Measurements from ENCODE around the gene SRC. TPM values are rescaled to one million over a fixed set of nuclear protein-coding genes. Genes with fewer than 3 reads are reported as not detected.
"Not testable (repeated sequence)": the region's sequence is repeated elsewhere in the genome, so short reads cannot be mapped to it uniquely, and the experiment has no call there.

The SRC gene
- total RNA-seq, 1 experiment from 2014 or later: 15.9 TPM

DNA sequence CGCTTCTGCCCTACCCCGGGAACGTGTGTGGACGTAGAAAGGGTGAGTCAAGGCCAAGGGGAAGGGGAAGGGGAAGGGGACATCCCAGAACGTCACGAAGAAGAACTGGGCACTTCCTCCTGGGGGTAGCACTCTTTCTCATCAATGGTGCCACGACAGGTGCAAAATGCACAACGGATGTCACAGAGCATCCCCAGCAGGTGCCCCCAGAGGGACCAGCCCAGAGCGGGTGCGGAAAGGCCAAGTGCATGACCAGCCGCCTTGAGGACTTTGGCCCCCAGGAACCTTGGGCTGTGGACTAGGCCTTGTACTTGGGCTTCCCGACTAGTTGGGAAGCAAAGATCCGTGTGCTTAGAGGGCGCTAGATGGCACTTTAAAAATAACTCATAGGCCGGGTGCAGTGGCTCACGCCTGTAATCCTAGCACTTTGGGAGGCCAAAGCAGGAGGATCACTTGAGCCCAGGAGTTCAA is 12.1 kb upstream of the SRC start:
- in situ Hi-C loops (cut with HindIII; ENCODE audit: low sequenced_read_pairs): no loop called here
- no peak for DNase-seq (ENCODE audit: low spot score)

DNA sequence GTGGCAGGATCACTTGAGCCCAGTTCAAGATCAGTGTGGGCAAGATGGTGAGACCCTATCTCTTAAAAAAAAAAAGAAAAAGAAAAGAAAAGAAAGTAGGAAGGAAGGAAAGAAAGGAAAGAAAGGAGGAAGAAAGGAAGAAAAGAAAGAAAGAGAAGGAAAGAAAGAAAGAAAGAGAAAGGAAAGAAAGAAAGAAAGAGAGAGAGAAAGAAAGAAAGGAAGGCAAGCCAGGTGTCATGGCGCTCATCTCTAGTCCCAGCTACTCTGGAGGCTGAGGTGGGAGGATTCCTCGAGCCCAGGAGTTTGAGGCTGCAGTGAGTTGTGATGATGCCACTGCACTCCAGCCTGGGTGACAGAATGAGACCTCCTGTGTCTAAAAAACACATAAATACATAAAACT is 11.5 kb upstream of the SRC start:
- no peak for DNase-seq (ENCODE audit: low spot score)
- in situ Hi-C loops (cut with HindIII; ENCODE audit: low sequenced_read_pairs): no loop called here

DNA sequence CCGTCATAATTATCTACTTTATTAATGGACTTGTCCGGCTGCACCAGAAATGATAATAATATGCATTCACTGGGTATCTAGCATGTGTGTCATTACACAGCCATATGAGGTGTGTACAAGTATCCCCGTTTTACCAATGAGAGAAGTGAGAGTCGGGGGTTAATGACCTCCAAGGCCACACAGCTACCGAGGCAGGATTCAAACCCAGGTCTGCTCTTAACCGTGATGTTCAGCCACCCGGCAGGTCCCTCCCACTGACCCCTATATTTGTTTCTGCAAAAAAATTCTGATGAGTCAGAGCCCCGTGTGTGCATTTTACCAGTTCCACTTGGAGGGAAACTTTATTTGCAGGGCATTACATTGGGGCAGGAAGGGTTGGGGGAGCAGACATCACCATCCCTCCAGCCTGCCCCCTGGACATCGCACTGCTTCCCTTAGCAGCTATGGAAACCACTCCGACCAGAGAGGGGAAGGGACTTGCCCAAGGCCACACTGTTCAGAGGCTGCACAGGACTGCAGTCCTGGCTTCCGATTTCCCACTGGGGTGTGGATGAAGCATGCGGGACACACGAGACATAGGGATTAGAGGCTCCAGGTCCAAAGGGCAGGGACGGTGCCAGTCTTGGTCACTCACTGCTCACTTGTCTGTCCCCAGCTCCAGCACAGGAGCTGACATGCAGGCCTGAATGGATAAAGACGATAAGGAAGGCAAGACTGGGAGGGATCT is 10.1 kb upstream of the SRC start:
- DNase-seq (ENCODE audit: low spot score): no peak
- in situ Hi-C loops (cut with HindIII; ENCODE audit: low sequenced_read_pairs): no loop called here

DNA sequence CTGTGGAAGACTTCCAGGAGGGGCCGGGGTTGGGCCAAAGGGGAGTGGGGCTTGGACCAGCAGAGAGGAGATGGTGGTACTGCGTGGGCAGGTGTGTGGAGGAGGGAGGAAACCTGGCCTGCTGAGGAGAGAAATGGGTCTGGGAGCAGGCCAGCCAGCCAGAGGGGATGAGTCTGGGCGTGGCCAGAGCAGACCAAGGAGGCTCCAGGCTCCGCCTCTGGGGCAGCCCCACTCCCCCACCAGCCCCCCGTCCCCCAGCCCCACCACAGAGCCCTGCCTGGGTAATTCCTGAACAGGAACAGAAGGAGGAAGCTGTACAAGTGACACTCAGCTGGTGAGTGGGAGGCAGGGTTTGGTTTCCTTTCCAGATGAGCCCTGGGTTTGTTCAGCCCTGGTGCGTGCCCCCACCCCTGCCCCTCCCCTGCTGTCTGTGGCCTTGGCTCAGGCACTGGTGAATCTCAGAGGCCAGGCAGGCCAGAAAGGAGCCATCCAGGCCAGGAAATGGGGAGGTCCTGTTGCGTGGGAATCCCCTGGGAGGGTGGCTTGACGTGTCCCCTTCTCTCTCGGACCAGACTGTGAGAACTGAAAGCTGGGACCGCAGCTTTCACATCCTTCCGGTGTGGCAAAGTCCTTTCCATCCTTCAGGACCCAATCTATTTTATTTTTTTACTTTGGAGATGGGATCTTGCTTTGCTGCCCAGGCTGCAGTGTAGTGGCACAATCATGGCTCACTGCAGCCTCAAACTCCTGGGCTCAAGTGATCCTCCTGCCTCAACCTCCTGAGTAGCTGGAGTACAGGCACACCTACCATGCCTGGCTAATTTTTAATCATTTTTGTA is 9.4 kb upstream of the SRC start:
- in situ Hi-C loops (cut with HindIII; ENCODE audit: low sequenced_read_pairs): no loop called here

DNA sequence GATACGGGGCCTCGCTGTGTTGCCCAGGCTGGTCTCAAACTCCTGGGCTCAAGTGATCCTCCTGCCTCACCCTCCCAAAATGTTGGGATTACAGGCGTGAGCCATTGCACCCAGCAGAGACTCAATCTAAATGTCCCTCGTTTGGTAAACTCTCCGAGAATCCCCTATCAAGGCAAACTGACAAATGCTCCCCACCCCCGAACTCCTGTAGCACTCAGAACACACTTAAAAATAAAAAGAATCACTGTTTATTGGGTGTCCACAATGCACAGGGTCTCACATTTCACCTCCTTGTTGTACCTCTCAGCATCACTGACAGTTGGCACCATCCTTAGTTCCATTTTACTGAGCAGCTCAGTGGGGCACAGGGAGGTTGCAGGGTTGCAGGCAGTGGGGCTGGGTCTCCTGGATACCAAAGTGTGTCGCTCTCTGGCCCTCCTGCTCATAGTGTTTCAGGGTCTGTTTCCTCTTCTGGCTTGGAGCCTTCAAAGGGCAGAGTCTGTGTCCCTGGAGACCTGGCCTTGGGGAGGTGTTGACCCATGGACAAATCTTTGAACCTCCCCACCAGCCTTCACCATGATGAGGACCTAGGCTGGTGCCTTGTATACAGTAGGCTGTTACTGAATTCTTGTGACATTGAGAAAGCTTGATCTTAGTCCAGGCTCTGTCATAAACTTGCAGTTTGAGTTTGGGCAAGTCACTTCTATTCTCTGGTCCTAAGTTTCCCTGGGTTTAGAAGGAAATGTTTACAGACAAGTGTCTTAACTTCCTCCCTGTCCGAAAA is 8.5 kb upstream of the SRC start:
- in situ Hi-C loops (cut with HindIII; ENCODE audit: low sequenced_read_pairs): no loop called here
- no peak for DNase-seq (ENCODE audit: low spot score)

More for the DNA sequence above, 9.4 kb upstream of the SRC start:
- DNase-seq (ENCODE audit: low spot score): no peak

DNA sequence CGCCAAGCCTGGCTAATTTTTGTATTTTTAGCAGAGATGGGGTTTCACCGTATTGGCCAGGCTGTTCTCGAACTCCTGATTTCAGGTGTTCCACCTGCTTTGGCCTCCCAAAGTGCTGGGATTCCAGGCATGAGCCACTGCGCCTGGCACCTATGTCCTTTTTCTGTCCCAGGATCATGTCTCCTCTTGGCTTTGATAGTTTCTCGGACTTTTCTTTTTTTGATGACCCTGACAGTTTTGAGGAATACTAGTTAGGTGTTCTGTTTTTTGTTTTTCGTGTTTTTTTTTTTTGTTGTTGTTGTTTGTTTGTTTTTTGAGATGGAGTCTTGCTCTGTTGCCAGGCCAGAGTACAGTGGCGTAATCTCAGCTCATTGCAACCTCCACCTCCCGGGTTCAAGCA is 7.6 kb upstream of the SRC start:
- DNase-seq (ENCODE audit: low spot score); in situ Hi-C loops (cut with HindIII; ENCODE audit: low sequenced_read_pairs): not testable (repeated sequence)

DNA sequence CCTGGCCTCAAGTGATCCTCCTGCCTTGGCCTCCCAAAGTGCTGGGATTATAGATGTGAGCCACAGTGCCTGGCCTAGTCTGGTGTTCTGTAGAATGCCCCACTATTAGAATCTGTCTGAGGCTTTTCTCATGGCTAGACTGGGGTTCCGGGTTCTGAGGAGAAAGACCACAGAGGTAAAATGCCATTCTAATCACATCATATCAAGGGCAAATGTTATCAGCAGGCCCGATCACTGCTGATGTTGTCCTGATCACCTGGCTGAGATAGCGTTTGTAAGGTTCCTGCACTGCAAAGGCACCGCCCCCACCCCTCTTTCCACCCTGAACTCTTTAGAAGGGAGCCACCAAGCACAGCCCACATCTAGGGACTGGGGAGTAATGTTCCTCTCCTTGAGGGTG is 6.7 kb upstream of the SRC start:
- no peak for DNase-seq (ENCODE audit: low spot score)
- in situ Hi-C loops (cut with HindIII; ENCODE audit: low sequenced_read_pairs): no loop called here

DNA sequence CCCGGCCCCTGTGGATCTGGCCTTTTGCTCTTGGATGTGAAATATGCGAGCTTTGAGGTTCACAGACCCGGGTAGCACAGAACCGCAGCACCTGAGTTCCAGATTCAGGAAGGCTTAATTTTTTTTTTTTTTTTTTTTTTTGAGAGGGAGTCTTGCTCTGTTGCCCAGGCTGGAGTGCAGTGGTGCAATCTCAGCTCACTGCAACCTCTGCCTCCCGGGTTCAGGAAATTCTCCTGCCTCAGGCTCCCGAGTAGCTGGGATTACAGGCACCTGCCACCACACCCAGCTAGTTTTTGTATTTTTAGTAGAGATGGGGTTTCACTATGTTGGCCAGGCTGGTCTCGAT is 6.2 kb upstream of the SRC start:
- in situ Hi-C loops (cut with HindIII; ENCODE audit: low sequenced_read_pairs): not testable (repeated sequence)

DNA sequence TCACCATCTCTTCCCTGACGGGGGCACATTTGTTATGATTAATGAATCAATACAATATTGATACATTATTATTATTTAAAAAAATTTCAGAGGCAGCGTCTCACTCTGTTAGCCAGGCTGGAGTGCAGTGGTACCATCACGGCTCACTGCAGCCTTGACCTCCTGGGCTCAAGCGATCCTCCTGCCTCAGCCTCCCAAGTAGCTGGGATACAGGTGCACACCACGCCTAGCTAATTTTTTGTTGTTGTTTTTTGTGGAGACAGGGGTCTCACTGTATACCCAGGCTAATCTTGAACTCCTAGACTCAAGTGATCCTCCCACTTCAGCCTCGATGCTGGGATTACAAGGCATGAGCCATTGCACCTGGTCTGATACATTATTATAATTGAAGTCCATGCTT is 4.9 kb upstream of the SRC start:
- no peak for DNase-seq (ENCODE audit: low spot score)
- in situ Hi-C loops (cut with HindIII; ENCODE audit: low sequenced_read_pairs): no loop called here

More for the DNA sequence above, 6.2 kb upstream of the SRC start:
- DNase-seq (ENCODE audit: low spot score): not testable (repeated sequence)

DNA sequence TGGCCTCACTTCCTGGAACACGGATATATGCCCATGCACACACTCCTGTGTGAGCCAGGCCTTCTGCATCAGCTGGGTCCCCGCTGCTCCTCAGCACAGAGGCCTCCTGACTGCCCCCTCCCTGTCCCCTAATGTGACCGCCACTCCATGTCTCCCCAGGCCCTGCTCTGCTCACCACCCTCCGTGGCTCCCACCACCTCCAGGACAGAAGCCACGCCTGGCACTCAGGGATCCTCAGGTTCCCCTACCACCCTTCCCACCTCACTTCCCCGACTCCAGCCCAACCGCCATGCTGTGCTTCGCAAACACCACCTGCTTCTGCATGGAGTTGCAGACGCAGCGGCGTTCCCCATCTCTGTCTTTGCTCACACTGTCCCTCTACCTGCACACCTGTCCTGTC is 4.3 kb upstream of the SRC start:
- in situ Hi-C loops (cut with HindIII; ENCODE audit: low sequenced_read_pairs): no loop called here
- DNase-seq (ENCODE audit: low spot score): no peak

DNA sequence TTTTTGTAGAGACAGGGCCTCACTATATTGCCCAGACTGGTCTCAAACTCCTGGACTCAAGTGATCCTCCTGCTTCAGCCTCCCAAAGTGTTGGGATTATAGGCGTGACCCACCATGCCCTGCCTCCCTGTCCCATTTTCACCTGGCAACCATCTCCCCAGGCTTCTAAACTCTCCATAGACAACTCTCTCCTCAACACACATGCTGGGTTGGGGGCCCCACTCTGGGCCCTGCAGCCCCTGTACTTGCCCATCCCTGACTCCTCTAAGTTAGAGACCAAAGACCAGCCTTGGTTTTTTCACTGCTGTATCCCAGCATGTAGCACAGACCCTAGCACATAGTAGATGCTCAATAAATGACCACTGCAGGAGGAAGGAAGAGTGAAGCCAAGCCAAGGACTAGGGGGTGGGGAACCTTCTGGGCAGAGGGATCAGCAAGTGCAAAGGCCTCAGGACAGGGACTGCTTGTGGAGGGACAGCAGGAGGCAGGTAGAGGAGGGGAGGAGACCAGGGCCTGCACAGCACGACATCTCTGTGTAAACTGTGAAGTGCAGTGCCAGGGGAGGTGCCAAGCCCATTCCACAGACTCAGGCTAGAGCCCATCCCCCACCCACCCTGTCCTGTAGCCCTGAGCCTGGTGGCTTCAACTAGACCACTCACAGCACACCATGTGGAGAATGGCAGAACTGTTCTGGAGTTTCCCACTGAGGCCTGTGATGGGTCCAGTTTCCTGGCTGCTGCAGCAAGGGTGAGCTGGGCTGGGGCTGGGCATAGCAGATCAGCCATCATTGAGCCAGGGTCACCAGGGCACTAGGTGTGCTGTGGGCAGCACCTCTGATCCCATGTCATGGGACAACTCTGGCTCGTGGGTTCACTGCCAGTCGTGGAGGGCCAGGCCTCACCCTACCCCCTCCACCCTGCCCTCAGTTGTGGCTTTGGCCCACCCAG is 3.4 kb upstream of the SRC start:
- in situ Hi-C loops (cut with HindIII; ENCODE audit: low sequenced_read_pairs): no loop called here
- DNase-seq (ENCODE audit: low spot score): no peak

DNA sequence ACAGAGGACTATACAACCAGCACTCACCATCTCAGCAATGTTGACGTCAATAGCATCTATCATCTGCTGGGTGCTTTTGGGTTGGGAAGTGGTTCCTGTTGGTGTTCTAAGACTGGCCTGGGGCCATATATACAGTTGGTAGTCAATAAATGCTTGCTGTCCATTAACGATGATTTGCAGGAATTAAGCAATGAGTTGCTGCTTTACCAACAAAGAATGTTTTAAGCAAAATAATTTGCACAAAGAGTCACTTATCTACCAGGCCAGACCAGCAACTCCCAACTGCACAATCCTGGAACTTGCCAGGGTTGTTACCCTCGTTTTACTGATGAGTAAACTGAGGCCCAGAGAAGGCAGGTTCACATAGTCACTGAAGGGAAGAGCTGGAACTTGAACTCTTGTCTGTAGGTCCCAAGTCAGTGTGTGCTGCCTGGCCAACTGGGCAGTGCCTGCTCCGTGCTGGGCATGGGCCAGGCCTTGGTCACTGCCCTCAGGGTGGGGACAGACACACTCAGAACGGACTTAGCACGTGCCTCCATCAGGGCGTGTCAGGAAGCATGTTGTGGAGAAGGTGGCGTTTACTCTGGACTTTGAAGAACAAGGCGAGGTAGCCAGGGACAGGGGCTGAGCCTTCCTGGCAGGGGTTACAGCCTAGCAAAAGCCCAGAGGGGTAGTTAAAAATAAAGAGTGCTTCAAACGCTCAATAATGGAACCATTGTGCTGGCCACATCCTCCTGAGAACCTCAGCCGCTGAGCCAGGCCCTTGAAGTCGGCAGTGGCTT is 2.5 kb upstream of the SRC start:
- DNase-seq (ENCODE audit: low spot score): no peak
- in situ Hi-C loops (cut with HindIII; ENCODE audit: low sequenced_read_pairs): no loop called here

DNA sequence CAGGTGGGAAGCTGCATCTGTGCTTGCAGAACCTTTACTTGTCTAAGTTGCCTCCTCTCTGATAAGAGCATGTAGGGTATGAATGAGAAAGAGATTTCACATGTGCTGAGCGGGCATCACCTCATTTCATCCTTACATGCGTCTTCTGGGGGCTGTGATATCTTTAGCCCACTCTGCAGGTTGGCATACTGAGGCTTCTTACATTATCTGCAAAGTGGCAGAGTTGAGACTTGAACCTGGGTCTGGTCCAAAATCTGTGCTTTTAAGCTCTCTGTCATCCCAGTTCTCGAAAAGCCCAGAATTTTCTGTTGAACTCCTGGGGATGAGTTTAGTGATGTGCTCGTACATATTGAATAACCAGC is 2.0 kb upstream of the SRC start:
- in situ Hi-C loops (cut with HindIII; ENCODE audit: low sequenced_read_pairs): no loop called here
- DNase-seq (ENCODE audit: low spot score): no peak

DNA sequence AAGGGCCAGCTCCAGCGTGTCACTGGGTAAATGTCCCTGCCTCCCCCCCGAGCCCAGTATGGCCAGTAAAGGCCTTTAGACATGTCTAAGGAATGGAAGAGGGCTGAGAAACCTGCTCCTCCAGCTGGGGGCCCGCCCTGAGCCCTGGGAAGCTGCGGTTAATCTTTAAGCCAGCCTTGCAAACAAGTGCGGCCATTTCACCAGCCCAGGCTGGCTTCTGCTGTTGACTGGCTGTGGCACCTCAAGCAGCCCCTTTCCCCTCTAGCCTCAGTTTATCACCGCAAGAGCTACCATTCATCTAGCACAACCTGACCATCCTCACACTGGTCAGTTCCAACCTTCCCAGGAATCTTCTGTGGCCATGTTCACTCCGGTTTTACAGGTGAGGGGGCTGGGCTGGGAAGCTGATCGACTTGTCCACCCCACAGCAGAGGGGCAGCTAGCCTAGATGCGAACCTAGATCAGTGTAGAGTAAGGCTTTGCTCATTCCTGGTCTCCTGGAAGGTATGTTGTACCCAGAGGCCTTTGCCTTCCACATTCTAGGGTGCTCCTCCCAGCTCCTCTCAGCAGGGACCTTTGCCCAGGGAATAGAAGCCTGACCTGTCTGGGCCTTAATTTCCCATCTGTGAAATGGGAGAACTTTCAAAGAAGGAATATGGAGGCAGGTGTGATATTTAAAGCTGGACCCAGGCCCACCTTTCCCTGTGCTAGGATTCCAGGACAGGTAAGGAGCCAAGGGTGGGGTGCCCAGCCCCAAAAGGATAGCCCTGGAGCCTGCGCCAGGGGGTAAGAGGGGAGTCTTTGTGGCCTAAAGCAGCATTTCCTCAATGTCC is 1.2 kb upstream of the SRC start:
- DNase-seq (ENCODE audit: low spot score): no peak
- in situ Hi-C loops (cut with HindIII; ENCODE audit: low sequenced_read_pairs): no loop called here

DNA sequence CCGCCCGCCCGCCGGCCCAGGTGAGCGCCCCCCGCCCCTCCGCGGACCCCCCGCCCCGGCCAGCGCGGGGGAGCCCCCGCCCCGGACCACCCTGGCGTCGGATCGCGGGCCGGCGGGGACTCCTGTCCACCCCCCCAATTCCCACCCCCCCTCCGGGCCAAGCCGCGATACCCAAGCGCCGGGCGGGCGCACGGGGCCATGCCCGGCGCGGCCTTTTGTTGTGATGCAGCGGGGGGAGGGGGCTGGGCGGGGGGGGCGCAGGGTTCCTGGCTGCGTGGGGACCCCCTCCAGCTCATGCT is 245 bp downstream of the SRC start:
- no peak for DNase-seq (ENCODE audit: low spot score)
- in situ Hi-C loops (cut with HindIII; ENCODE audit: low sequenced_read_pairs): no loop called here

DNA sequence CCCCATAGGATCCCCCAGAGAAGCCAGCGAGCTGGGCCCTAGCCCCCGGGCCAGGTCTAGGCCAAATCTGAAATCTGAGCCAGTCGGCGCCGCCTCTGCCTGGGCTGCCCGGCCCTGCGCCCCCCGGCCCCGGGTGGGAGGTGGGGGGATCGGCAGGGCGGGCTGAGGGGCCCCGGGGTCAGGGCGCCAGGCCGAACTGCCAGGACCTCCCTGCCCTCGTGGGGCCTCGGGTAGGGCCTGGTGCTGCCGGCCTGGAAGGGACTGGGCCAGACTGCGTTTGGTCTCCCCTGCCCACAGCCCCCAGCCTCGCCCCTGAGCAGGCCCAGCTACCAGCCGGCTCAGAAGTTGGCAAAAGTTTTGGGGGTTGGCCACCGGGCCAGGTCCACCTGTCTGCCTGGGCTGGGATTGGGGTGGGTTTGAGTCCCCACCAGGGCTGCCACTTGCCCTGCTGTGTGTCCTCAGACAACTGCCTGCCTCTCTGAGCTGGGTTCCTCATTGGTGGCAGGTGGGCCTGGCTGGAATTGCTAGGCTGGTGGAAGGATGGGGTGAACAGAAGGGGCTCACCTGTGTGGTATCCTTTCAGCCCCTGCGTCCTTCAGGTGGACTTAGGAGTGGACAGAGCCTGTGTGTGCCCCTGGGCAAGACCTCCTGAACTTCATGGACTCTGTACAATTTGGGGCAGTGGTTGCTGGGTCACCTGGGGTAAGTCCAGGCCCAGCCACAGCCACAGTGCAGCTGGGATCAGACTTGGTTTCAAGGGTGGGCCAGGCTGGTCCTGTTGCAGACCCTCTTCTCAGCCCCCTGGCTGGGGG is 801 bp downstream of the SRC start:
- no peak for DNase-seq (ENCODE audit: low spot score)
- in situ Hi-C loops (cut with HindIII; ENCODE audit: low sequenced_read_pairs): no loop called here

DNA sequence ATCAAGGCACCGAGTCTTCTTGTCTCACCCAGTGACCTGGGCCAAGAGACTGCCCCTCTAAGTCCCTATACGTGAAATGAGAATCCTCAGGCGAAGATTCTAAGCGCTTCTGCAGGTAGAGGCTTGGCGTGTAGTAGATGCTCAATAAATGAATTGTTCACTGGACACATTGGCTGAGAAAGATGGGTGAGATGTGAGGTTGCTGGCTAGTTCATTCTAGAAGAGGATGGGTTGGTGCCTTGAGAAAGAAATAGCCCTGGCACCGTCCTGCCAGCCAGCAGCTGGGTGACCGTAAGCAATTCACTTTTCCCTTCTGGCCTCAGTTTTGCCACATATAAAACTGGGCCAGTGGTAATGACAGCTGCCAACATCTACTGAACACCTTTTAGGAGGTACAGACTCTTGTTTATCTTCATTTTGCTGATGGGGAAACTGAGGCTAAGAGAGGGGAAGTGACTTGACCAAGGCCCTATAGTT is 1.4 kb downstream of the SRC start:
- no peak for DNase-seq (ENCODE audit: low spot score)
- in situ Hi-C loops (cut with HindIII; ENCODE audit: low sequenced_read_pairs): no loop called here

Measured in G401 (cell line).